MCF 10A (cell line): Measurements from ENCODE around the gene NUBPL. TPM values are rescaled to one million over a fixed set of nuclear protein-coding genes. Genes with fewer than 3 reads are reported as not detected.

ENCODE experiments used
- BruUV-seq: library from RNA; stranded (reverse); fragments of 400-500 nt; replicated peaks from 2 replicates; lab custom pipeline; 2021; lab: Mats Ljungman, UMichigan
- CTCF ChIA-PET: fragments of 300-600 bp; sonication (Branson Sonifier 250); formaldehyde crosslinking; extraction: SDS; loops from one replicate; lab custom pipeline; 2021; ENCODE audit warnings: antibody characterized with exemption, inconsistent platforms; lab: Yijun Ruan, JAX
- POLR2A ChIA-PET: fragments of 300-600, 350-650 bp; sonication (Branson Sonifier 250); formaldehyde crosslinking; extraction: SDS; loops from one replicate; lab custom pipeline; 2020; ENCODE audit warnings: antibody characterized with exemption, inconsistent platforms; lab: Yijun Ruan, JAX
- DNase-seq: peaks from one replicate; pipeline ENCODE4 v3.0.0-alpha.2; 2018; ENCODE audit not compliant: unreplicated experiment
- H3K27ac Mint-ChIP-seq: one replicate; pipeline ENCODE4 v1.8.0; 2022; ENCODE audit warnings: mild to moderate bottlenecking, low read depth, mixed read lengths; ENCODE audit not compliant: unreplicated experiment
- H3K27me3 Mint-ChIP-seq: one replicate; pipeline ENCODE4 v1.8.0; 2022; ENCODE audit warnings: mixed read lengths; ENCODE audit not compliant: insufficient read depth, unreplicated experiment
- H3K36me3 Mint-ChIP-seq: one replicate; pipeline ENCODE4 v1.8.0; 2022; ENCODE audit warnings: mild to moderate bottlenecking, moderate library complexity, mixed read lengths; ENCODE audit not compliant: insufficient read depth, unreplicated experiment
- H3K4me1 Mint-ChIP-seq: one replicate; pipeline ENCODE4 v1.8.0; 2022; ENCODE audit warnings: mixed read lengths; ENCODE audit not compliant: insufficient read depth, unreplicated experiment
- H3K4me3 Mint-ChIP-seq: one replicate; pipeline ENCODE4 v1.8.0; 2022; ENCODE audit warnings: mild to moderate bottlenecking, moderate library complexity, mixed read lengths; ENCODE audit not compliant: unreplicated experiment
- H3K9me3 Mint-ChIP-seq: one replicate; pipeline ENCODE4 v1.8.0; 2022; ENCODE audit warnings: mixed read lengths; ENCODE audit not compliant: unreplicated experiment
- CTCF ChIP-seq: fragments of 200-600 bp; IDR thresholded peaks from one replicate; pipeline ENCODE4 v1.8.0; 2022; ENCODE audit warnings: antibody characterized with exemption, mild to moderate bottlenecking; ENCODE audit not compliant: unreplicated experiment
- intact Hi-C: fragments of 100-400 bp; cut with micrococcal nuclease; formaldehyde crosslinking; loops from 2 replicates; pipeline ENCODE4 v1.14.1; 2022
- total RNA-seq: library from RNA; stranded (reverse); gene quantifications from 2 replicates; pipeline ENCODE4 v1.2.3, GENCODE V29; 2022

Gene NUBPL
- total RNA-seq, 1 experiment from 2014 or later, result 12.3 TPM

DNA sequence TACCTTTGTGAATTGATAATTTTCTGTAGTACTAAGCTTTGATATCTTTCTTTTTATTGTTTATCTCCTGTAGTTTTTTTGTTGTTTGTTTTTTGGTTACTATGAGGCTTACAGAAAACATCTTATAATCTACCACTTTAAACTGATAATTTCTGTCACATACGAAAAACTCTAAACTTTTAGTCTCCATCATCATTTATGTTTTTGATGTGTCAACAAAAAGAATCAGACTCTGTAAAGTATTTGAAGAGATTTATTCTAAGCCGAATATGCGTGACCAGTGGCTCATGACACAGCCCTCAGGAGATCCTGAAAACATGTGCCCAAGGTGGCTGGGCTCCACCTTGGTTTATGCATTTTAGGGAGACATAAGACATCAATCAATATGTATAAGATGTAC lies 348.8 kb downstream of the NUBPL start:
- H3K4me3 Mint-ChIP-seq, result no peak overlapping the region
- no peak overlapping the region for H3K27ac Mint-ChIP-seq
- CTCF ChIA-PET, result no interaction called here
- no peaks in the 10 kb centered on the region for H3K36me3 Mint-ChIP-seq
- intact Hi-C loops, result no loop called here
- POLR2A ChIA-PET, result interaction anchor here (0.7 to 0.8 kb wide), 2 partner anchors 15 to 373 kb away, joined by 3 read pairs; no protein-coding TSS in a partner anchor
- no peak for DNase-seq
- BruUV-seq, result no TSS peak
- no peaks in the 10 kb centered on the region for H3K27me3 Mint-ChIP-seq
- H3K4me1 Mint-ChIP-seq, result no peaks in the 10 kb centered on the region
- H3K9me3 Mint-ChIP-seq, result peaks cover 17% of the 10 kb centered on the region
- TF ChIP-seq CTCF, result no peak

Other genes with a start within 250 kb of the NUBPL start
- 23.1 and 26.2 TPM in 2 replicates for gene HEATR5A, start 140.9 kb upstream of the NUBPL start, total RNA-seq
- gene DTD2, start 103.9 kb upstream of the NUBPL start, total RNA-seq, result 24.4 TPM in 2 replicates
- not detected in 2 replicates for gene GPR33, start 73.4 kb upstream of the NUBPL start, total RNA-seq